ENCODE data around the gene UGT2B11.
"Not testable (repeated sequence)": the region's sequence is repeated elsewhere in the genome, so short reads cannot be mapped to it uniquely, and the experiment has no call there.

DNA sequence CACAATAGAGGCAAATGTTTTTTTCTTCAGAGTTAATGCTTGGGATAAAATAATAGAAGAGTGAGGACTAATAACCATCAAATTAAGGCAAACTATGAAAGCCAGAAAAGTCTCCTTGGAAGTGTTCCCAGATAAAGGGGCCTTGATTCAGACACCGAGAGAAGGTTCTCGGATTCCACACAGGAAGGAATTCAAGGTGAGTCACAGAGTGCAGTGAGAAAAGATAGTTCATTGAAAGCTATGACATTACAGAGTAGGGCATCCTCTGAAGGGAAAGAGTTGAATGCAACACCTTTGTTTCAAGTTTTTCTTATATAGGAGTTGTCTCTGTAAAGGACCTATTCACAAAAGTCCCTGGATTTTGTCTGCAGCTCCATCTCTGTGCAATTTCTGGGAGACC lies 3.9 kb upstream of the UGT2B11 start:
- TF ChIP-seq CTCF (IDR thresholded peaks at IDR 0.05; ENCODE audit: insufficient read depth, low read depth, low read length); EZH2 (IDR thresholded peaks at IDR 0.05; ENCODE audit: insufficient read depth, low read length): not testable (repeated sequence)

Measured in astrocyte (in vitro differentiated cells and primary cell).